RKO (cell line): Measurements from ENCODE around the gene DIPK1B.

Source experiments
- DNase-seq: peaks from one replicate; pipeline ENCODE4 v3.0.0-alpha.2; 2016; ENCODE audit warnings: low spot score

Gene DIPK1B

GRCh38 chr9:136686794-136687711, 25.3 kb upstream of the DIPK1B start, which contains the start of gene AGPAT2:
AGPAT2 (minus strand) TSS chr9:136687457; CDS start chr9:136687357, 100 bp downstream.
- DNase-seq = peak; percentile 83

GRCh38 chr9:136687721-136688223, 24.6 kb upstream of the DIPK1B start:
- no peak for DNase-seq

GRCh38 chr9:136688274-136689107, 23.9 kb upstream of the DIPK1B start:
- DNase-seq = no peak

DNA sequence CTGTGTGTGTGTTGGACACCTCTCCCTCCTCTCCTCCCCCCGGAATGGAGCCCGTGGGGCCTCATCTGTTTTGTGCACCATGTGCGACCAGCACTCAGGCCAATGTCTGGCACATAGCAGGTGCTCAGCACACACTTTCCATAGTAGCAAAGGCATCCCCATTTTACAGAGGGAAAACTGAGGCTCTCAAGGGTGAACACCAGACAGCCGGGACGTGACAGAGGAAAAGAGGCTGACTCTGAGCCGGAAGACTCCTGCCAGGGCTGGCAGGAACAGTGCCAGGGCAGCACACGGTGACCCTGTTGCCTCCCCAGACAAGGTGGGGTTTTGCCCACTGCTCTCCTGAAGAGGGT, 23.3 kb upstream of the DIPK1B start:
- DNase-seq = no peak

GRCh38 chr9:136690104-136690805, 22.1 kb upstream of the DIPK1B start:
- DNase-seq = no peak

- DNase-seq = no peak
Observed at GRCh38 chr9:136690806-136691261, 21.5 kb upstream of the DIPK1B start.

DNA sequence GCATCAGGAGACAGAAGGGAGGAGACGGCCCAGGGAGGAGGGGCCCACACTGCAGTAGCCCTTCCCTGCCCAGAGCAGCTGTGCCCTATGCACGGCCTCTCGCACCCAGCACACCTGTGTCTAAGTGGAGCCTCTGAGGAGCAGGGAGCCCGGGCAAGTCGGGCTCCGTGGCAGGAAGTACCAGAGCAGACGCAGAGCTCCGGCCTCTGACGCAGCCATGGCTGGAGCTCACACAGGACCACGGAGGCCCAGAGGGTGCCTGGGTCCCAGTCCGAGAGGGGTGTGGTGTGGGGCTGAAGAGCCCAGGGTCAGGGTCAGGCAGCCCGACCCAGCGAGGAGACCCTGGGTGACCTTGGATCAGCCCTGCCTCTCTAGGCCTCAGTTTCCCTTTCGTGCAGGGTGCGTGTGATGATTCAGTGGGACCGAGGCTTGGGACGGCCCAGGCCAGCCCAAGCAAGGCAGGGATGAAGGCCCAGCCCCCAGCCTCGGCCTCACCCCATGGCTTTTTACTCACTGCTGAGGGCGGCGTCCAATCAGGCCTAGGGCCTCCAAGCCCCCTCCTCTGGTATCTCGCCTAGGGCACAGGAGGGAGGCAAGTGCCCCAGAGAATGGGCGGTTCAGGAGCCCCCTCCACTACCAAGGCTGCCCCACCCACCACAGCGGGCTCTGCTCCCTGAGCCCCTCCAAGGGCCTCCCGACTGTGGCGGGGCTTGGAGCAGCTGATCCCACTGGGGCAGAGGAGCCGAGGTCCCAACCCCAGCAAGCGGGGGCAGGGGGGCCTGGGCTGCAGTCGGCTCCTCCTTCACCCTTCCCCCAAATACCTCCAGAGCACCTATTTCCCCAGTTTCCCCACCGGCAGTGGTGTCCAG, 20.8 kb upstream of the DIPK1B start:
- no peak for DNase-seq

DNA sequence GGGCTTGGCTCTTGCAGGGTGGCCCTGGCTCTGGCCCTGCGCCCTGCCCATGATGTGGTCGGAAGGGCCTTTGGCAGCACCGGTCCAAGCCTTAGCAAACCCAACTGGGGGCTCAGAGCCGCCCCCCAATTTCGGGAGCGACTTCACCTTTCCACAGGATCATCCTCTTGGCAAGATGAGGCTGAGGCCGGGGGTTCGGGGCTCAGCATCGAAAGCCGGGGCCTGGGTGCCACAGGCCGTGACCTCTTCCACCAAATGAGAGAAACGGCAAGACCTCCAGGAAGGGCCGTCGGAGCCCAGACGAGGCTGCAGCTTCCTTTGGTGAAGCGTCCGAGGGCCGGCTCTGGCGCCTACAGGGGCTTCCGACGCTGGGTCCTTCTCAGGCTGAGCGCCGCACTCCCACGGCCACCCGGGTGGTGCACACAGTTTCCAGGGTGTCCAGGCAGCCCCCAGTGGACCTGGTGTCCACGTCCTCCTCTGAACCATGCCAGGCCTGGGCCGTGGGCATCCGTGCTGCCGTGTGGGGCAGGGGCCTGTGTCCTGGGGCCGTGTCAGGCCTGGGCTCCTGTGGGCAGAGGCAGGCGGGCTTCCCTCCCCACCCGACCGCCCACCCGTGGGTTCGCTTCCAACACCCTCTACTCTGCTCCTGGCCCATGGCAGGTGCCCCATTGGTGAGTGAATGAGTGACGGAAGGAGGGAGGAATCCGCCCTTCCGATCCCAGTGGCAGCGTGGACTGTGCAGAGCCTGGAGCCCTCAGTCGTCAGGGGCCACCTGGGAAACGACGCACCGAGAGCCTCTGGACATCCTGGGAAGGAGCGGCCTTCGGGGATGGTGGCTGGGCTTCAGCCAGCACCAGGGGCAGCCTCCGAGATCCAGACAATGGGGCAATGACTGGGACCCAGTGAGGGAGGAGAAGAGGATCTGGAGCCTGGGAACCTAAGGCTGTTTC, 19.9 kb upstream of the DIPK1B start:
- DNase-seq = no peak

- no peak for DNase-seq
Observed at GRCh38 chr9:136693135-136693489, 19.3 kb upstream of the DIPK1B start.

GRCh38 chr9:136693490-136694162, 18.7 kb upstream of the DIPK1B start:
- DNase-seq = peak; percentile 74

GRCh38 chr9:136694163-136694871, 18.1 kb upstream of the DIPK1B start:
- DNase-seq = peak; percentile 69

DNA sequence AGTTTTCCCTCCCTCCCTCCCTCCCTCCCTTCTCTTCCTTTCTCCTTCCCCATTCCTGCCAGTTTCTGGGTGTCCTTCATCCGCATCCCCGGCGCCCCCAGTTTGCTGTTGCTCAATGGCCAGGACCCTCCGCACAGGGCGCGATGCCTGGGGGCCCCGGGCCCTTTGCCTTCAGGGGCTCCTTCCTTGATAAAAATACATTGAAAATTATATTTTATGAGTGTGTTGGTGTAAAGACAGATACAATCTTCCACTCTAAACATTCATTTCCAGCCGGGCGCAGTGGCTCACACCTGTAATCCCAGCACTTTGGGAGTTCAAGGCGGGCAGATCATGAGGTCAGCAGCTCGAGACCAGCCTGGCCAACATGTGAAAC, 17.5 kb upstream of the DIPK1B start:
- no peak for DNase-seq

- DNase-seq = no peak
Observed at GRCh38 chr9:136695435-136695895, 16.9 kb upstream of the DIPK1B start.

- no peak for DNase-seq
Observed at GRCh38 chr9:136695955-136696354, 16.4 kb upstream of the DIPK1B start.

DNA sequence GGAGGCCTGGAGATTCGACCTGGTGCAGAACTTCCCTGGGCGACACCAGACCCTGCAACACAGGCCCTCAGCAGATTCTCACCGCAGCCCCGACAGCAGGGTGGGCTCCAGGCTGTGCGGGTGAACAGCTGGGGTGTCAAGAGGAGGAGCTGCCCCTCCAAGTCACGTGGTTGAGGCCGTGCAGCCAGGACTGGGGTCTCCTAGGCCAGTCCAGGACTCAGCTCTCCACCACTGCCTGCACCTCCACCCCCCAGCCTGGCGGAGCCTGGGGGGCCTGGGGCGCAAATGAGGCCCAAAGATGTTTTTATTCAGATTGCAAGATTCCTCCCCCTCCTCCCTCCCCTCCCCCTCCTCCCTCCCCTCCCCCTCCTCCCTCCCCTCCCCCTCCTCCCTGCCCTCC, 15.9 kb upstream of the DIPK1B start:
- no peak for DNase-seq

GRCh38 chr9:136697146-136697820, 15.1 kb upstream of the DIPK1B start:
- no peak for DNase-seq

DNA sequence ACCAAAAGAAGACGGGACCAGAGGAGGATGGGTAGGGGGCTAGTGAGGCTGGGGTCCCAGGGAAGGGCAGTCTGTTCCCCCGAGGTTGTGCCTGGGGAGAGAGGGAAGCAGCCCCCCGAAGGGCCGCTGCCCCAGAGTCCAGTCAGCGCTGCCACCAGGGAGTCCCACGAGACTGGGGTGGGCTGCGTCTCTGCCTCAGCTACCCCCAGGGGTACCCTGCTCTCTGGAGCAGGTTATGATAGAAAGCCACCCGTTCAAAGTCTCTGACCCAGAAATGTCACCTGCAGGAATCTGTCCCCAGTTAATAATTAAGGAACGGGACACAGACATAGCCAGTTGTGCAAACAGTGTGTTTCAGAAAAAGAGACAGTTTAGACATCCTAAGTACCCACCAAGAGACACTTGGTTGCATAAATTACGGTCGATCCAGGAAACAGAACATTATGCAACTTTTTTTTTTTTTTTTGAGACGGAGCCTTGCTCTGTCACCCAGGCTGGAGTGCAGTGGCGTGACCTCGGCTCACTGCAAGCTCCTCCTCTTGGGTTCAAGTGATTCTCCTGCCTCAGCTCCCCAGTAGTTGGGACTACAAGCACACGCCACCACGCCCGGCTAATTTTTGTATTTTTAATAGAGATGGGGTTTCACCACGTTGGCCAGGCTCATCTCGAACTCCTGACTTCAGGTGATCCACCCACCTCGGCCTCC, 14.4 kb upstream of the DIPK1B start:
- DNase-seq = no peak
